ENCODE results near the gene PKD1. TPM values are rescaled to one million over a fixed set of nuclear protein-coding genes. Genes with fewer than 3 reads are reported as not detected.

PKD1 gene
- total RNA-seq, 1 donor from 2014 or later: 147 TPM

GRCh38 chr16:2090777-2091546 is 44.7 kb downstream of the PKD1 start:
- no peak for DNase-seq (ENCODE audit: extremely low read depth, low read depth, low spot score)

GRCh38 chr16:2090481-2090776 is 45.3 kb downstream of the PKD1 start:
- no peak for DNase-seq (ENCODE audit: extremely low read depth, low read depth, low spot score)

- DNase-seq (ENCODE audit: extremely low read depth, low read depth, low spot score): no peak
Measured at GRCh38 chr16:2089706-2090480, 45.8 kb downstream of the PKD1 start.

- DNase-seq (ENCODE audit: extremely low read depth, low read depth, low spot score): no peak
Measured at GRCh38 chr16:2088759-2089358, 46.8 kb downstream of the PKD1 start.

GRCh38 chr16:2087748-2088631 is 47.7 kb downstream of the PKD1 start:
- DNase-seq (ENCODE audit: extremely low read depth, low read depth, low spot score): no peak

GRCh38 chr16:2086812-2087747 is 48.6 kb downstream of the PKD1 start:
- DNase-seq (ENCODE audit: extremely low read depth, low read depth, low spot score): no peak

- DNase-seq (ENCODE audit: extremely low read depth, low read depth, low spot score): no peak
Measured at GRCh38 chr16:2086106-2086742, 49.5 kb downstream of the PKD1 start.

- no peak for DNase-seq (ENCODE audit: extremely low read depth, low read depth, low spot score)
Measured at GRCh38 chr16:2085669-2086068, 50.0 kb downstream of the PKD1 start.

GRCh38 chr16:2084895-2085625 is 50.6 kb downstream of the PKD1 start:
- no peak for DNase-seq (ENCODE audit: extremely low read depth, low read depth, low spot score)

GRCh38 chr16:2083876-2084780 is 51.6 kb downstream of the PKD1 start:
- no peak for DNase-seq (ENCODE audit: extremely low read depth, low read depth, low spot score)

- DNase-seq (ENCODE audit: extremely low read depth, low read depth, low spot score): no peak
Measured at GRCh38 chr16:2083409-2083808, 52.3 kb downstream of the PKD1 start.

- DNase-seq (ENCODE audit: extremely low read depth, low read depth, low spot score): no peak
Measured at GRCh38 chr16:2082983-2083364, 52.7 kb downstream of the PKD1 start.

GRCh38 chr16:2082171-2082982 is 53.3 kb downstream of the PKD1 start:
- DNase-seq (ENCODE audit: extremely low read depth, low read depth, low spot score): no peak

GRCh38 chr16:2081201-2082084 is 54.3 kb downstream of the PKD1 start:
- DNase-seq (ENCODE audit: extremely low read depth, low read depth, low spot score): no peak

GRCh38 chr16:2079991-2080390 is 55.7 kb downstream of the PKD1 start:
- DNase-seq (ENCODE audit: extremely low read depth, low read depth, low spot score): no peak

GRCh38 chr16:2079311-2079800 is 56.3 kb downstream of the PKD1 start:
- no peak for DNase-seq (ENCODE audit: extremely low read depth, low read depth, low spot score)

All from glomerular endothelial cell (primary cell).